ENCODE data around the gene RARRES2. TPM values are rescaled to one million over a fixed set of nuclear protein-coding genes. Genes with fewer than 3 reads are reported as not detected.

The RARRES2 gene
- total and polyA plus RNA-seq, 2 of the 13 experiments (the other 11 are each of a cell fraction or from before 2014, with no cell fraction given) = 134 to 172 TPM

- TF ChIP-seq ZNF362 (CRISPR knock-in tag; IDR thresholded peaks at IDR 0.05; ENCODE audit: borderline replicate concordance) (peak; percentile 73; the same call in 1 of the 2 replicates), HBP1 (CRISPR knock-in tag; IDR thresholded peaks at IDR 0.05; ENCODE audit: low read depth) (peak; percentile 55; the same call in 1 of the 2 replicates), ZNF761 (CRISPR knock-in tag; conservative IDR thresholded peaks at IDR 0.05) (no peak), ZNF263 (CRISPR knock-in tag; IDR thresholded peaks at IDR 0.05) (peak; percentile 55), EHMT2 (IDR thresholded peaks at IDR 0.05; ENCODE audit: borderline replicate concordance, low read depth, low read length) (no peak), ZNF652 (CRISPR knock-in tag; IDR thresholded peaks at IDR 0.05; ENCODE audit: borderline replicate concordance, low read depth) (peak; percentile 58; the same call in 1 of the 2 replicates), ZNF788 (CRISPR knock-in tag; IDR thresholded peaks at IDR 0.05; ENCODE audit: borderline replicate concordance) (peak; percentile 96), TOE1 (CRISPR knock-in tag; IDR thresholded peaks at IDR 0.05) (peak; percentile 98), SATB2 (CRISPR knock-in tag; IDR thresholded peaks at IDR 0.05) (peak; percentile 90), ZNF703 (CRISPR knock-in tag; IDR thresholded peaks at IDR 0.05; ENCODE audit: borderline replicate concordance) (no peak), ZNF446 (CRISPR knock-in tag; IDR thresholded peaks at IDR 0.05) (no peak), ZNF552 (CRISPR knock-in tag; IDR thresholded peaks at IDR 0.05; ENCODE audit: borderline replicate concordance) (0 out of 2 replicates have a peak, but pooled peaks have one; percentile 61), SP5 (CRISPR knock-in tag; IDR thresholded peaks at IDR 0.05; ENCODE audit: borderline replicate concordance, low read depth) (peak; percentile 17; the same call in 1 of the 2 replicates), SP4 (CRISPR knock-in tag; IDR thresholded peaks at IDR 0.05) (peak; percentile 72), CCDC6 (CRISPR knock-in tag; IDR thresholded peaks at IDR 0.05) (peak; percentile 95), ZNF720 (CRISPR knock-in tag; IDR thresholded peaks at IDR 0.05) (no peak), SAP130 (CRISPR knock-in tag; IDR thresholded peaks at IDR 0.05; ENCODE audit: low read depth) (peak; percentile 90), MTF2 (CRISPR knock-in tag; IDR thresholded peaks at IDR 0.05; ENCODE audit: borderline replicate concordance) (no peak), SRF (IDR thresholded peaks at IDR 0.05; ENCODE audit: low read depth, low read length) (no peak), ZBTB8A (CRISPR knock-in tag; IDR thresholded peaks at IDR 0.05; ENCODE audit: borderline replicate concordance, low read depth) (no peak), ZNF564 (CRISPR knock-in tag; IDR thresholded peaks at IDR 0.05) (no peak), CHCHD3 (CRISPR knock-in tag; IDR thresholded peaks at IDR 0.05) (0 out of 2 replicates have a peak, but pooled peaks have one; percentile 64), ZSCAN12 (CRISPR knock-in tag; IDR thresholded peaks at IDR 0.05) (no peak), IKZF4 (CRISPR knock-in tag; IDR thresholded peaks at IDR 0.05; ENCODE audit: borderline replicate concordance, low read depth, not compliant biosample characterization) (no peak), KDM5B (CRISPR knock-in tag; IDR thresholded peaks at IDR 0.05; ENCODE audit: borderline replicate concordance) (peak; percentile 70; the same call in 1 of the 2 replicates)
These were observed 47.5 kb upstream of the RARRES2 start (continued) for GRCh38 chr7:150388709-150389531.

All from HepG2 (cell line).